GM13976 (cell line): ENCODE measurements around the gene RUFY3.

Experiments used
- DNase-seq: peaks from one replicate; pipeline ENCODE4 v3.0.0; 2012; ENCODE audit warnings: low spot score
- CTCF ChIP-seq: IDR thresholded peaks from 2 replicates; pipeline ENCODE4 v1.5.1; 2012; ENCODE audit warnings: borderline replicate concordance, mild to moderate bottlenecking; ENCODE audit not compliant: insufficient read depth; ENCODE audit errors: extremely low read depth, missing control alignments, control extremely low read depth
- in situ Hi-C: fragments of 300-500 bp; cut with MboI; formaldehyde crosslinking; loops from one replicate; pipeline ENCODE4 v1.12.0; 2022; ENCODE audit warnings: low sequenced_read_pairs, mixed read lengths, inconsistent platforms; ENCODE audit not compliant: unreplicated experiment

Gene RUFY3

GRCh38 chr4:70706044-70706461 lies 15.7 kb upstream of the RUFY3 start:
- no peak for TF ChIP-seq CTCF
- in situ Hi-C loops, result no loop called here
- DNase-seq, result no peak

- in situ Hi-C loops, result no loop called here
- no peak for DNase-seq
- no peak for TF ChIP-seq CTCF
Measured at GRCh38 chr4:70706516-70706915, 15.2 kb upstream of the RUFY3 start.

- in situ Hi-C loops, result no loop called here
- no peak for TF ChIP-seq CTCF
- DNase-seq, result no peak
Measured at GRCh38 chr4:70709611-70710205, 12.1 kb upstream of the RUFY3 start.

- no peak for DNase-seq
- in situ Hi-C loops, result no loop called here
- no peak for TF ChIP-seq CTCF
Measured at GRCh38 chr4:70711599-70711998, 10.2 kb upstream of the RUFY3 start.

- no peak for TF ChIP-seq CTCF
- in situ Hi-C loops, result no loop called here
- DNase-seq, result no peak
Measured at GRCh38 chr4:70712150-70712549, 9.6 kb upstream of the RUFY3 start.

GRCh38 chr4:70712604-70713452 lies 8.9 kb upstream of the RUFY3 start:
- TF ChIP-seq CTCF, result no peak
- DNase-seq, result no peak
- in situ Hi-C loops, result no loop called here
